Heart left ventricle (tissue), 13 donors: Measurements from ENCODE around the gene MPC2.

ENCODE experiments used
- CTCF ChIP-seq, 12 donors: fragments of 200-600 bp; sonication (generic) in 4 of 12; IDR thresholded peaks; one replicate each; pipeline versions ENCODE4 v1.5.0 to v1.8.0; 2018 to 2022; ENCODE audit warnings: antibody characterized with exemption in 12 of 12, mild to moderate bottlenecking in 5 of 12
- POLR2A ChIP-seq, 2 donors: fragments of 450-650 bp; IDR thresholded peaks; one replicate each; pipeline ENCODE4 v1.6.1; 2017; ENCODE audit warnings: antibody characterized with exemption in 2 of 2, mild to moderate bottlenecking in 2 of 2, moderate library complexity in 2 of 2
- donor health status: ischemic (EF 13 %, LVEDD 7.1; RV severe dilation, severe dysfunction).
- donor health status: DM: no; HTN: yes; CAD: no.
- donor health status: DM: no; HTN: no; CAD: no.
- donor health status: ischemic (EF 25% LVEDD 6.9; RV normal size, moderate dysfunction).
- donor health status: ischemic (EF 25% LVEDD 5.7; RV mildly dilated, moderate dysfunction).
- donor health status: ischemic (EF 35%, LVEDD 5.7; RV mildly dilated, moderate dysfunction).
- donor health status: nonischemic (EF 11% LVEDD 7.7; RV severe dilation, severe dysfunction).
- donor health status: DM: yes; HTN: yes; CAD: no.
- donor health status: PGD.
- donor health status: ischemic (EF 29% LVEDD 5.4; RV normal size, mild dysfunction).
- donor health status: nonischemic (EF 23%, LVEDD 6.1; RV moderate dilation, normal function).

GRCh38 chr1:167893798-167894197 is 43.1 kb downstream of the MPC2 start:
- no peak for TF ChIP-seq CTCF (IDR thresholded peaks at IDR 0.05)
- TF ChIP-seq POLR2A (IDR thresholded peaks at IDR 0.05): no peak
